HepG2 (cell line): ENCODE data around the gene DHX32. TPM values are rescaled to one million over a fixed set of nuclear protein-coding genes. Genes with fewer than 3 reads are reported as not detected.

ENCODE experiments used
- ATF1 ChIP-seq: IDR thresholded peaks from 2 replicates; pipeline ENCODE4 v1.6.1; 2016; ENCODE audit warnings: mild to moderate bottlenecking, control low read depth
- ATF3 ChIP-seq: sonication (generic); formaldehyde crosslinking; IDR thresholded peaks from 2 replicates; pipeline ENCODE4 v1.4.0; 2020; ENCODE audit warnings: missing genetic modification reagents
- BRD4 ChIP-seq: sonication (generic); formaldehyde crosslinking; IDR thresholded peaks from 2 replicates; pipeline ENCODE4 v1.4.0; 2020; ENCODE audit warnings: missing genetic modification reagents
- HNRNPL ChIP-seq: fragments of 200-400 bp; formaldehyde crosslinking; IDR thresholded peaks from 2 replicates; pipeline ENCODE4 v1.6.1; 2017; ENCODE audit warnings: mild to moderate bottlenecking, low read depth, low read length
- NFE2 ChIP-seq: sonication (generic); formaldehyde crosslinking; IDR thresholded peaks from 2 replicates; pipeline ENCODE4 v1.4.0; 2020; ENCODE audit warnings: missing genetic modification reagents
- PRMT3 ChIP-seq: sonication (generic); formaldehyde crosslinking; IDR thresholded peaks from 2 replicates; pipeline ENCODE4 v1.8.1; 2022; ENCODE audit warnings: low read depth, mild to moderate bottlenecking, moderate library complexity, missing genetic modification reagents, borderline replicate concordance
- RBM39 ChIP-seq: fragments of 200-400 bp; formaldehyde crosslinking; IDR thresholded peaks from one replicate; pipeline ENCODE4 v1.6.1; 2018; ENCODE audit warnings: antibody characterized with exemption, mild to moderate bottlenecking, low read depth, low read length; ENCODE audit not compliant: poor library complexity, severe bottlenecking
- TEAD3 ChIP-seq: optimal IDR thresholded peaks from 2 replicates; pipeline ENCODE3; 2016; ENCODE audit warnings: borderline replicate concordance
- U2AF2 ChIP-seq: fragments of 200-400 bp; formaldehyde crosslinking; IDR thresholded peaks from 2 replicates; pipeline ENCODE4 v1.6.1; 2017; ENCODE audit warnings: low read depth, mild to moderate bottlenecking, low read length
- ZMYM2 ChIP-seq: sonication (generic); formaldehyde crosslinking; IDR thresholded peaks from 2 replicates; pipeline ENCODE4 v1.8.0; 2022; ENCODE audit warnings: mild to moderate bottlenecking, missing genetic modification reagents
- ZNF547 ChIP-seq: sonication (generic); formaldehyde crosslinking; IDR thresholded peaks from 2 replicates; pipeline ENCODE4 v1.5.1; 2020; ENCODE audit warnings: mild to moderate bottlenecking, missing genetic modification reagents
- ZNF558 ChIP-seq: sonication (generic); formaldehyde crosslinking; IDR thresholded peaks from 2 replicates; pipeline ENCODE4 v1.9.0; 2022; ENCODE audit warnings: mild to moderate bottlenecking, missing genetic modification reagents, borderline replicate concordance
- ZNF629 ChIP-seq: sonication (generic); formaldehyde crosslinking; conservative IDR thresholded peaks from 2 replicates; pipeline ENCODE4 v1.5.0; 2020; ENCODE audit warnings: missing genetic modification reagents
- ZNF766 ChIP-seq: sonication (generic); formaldehyde crosslinking; IDR thresholded peaks from 2 replicates; pipeline ENCODE4 v1.5.0; 2020; ENCODE audit warnings: missing genetic modification reagents, borderline replicate concordance
- polyA plus RNA-seq, 8 experiments: library from polyadenylated mRNA; depleted of rRNA in 3 of 8; stranded (reverse) in 7 of 8; unstranded in 1 of 8; fragments of >200 nt; fragmentation: Illumina TruSeq in 4 of 8; extraction: Trizol in 4 of 8; gene quantifications; 2 replicates each; pipeline versions ENCODE4 v1.2.1 to v1.2.3, GENCODE V29; 2011 to 2016; ENCODE audit warnings: low read depth in 4 of 8, missing spikeins in 1 of 8, mixed read lengths in 1 of 8; ENCODE audit not compliant: insufficient read depth in 1 of 8
- total RNA-seq, 5 experiments: library from RNA; depleted of rRNA; stranded (reverse); fragments of >200 nt; fragmentation: Illumina TruSeq; extraction: Trizol; gene quantifications; 2 replicates each; pipeline ENCODE4 v1.2.3, GENCODE V29; 2016; ENCODE audit warnings: low read depth in 1 of 5
- TF ChIP-seq, protein P1 (sequence below): sonication (generic); formaldehyde crosslinking; IDR thresholded peaks from 2 replicates; pipeline ENCODE4 v1.5.0; 2020; ENCODE audit warnings: missing genetic modification reagents, mild to moderate bottlenecking, borderline replicate concordance
- TF ChIP-seq, protein P2 (sequence below): sonication (generic); formaldehyde crosslinking; IDR thresholded peaks from 2 replicates; pipeline ENCODE4 v1.5.1; 2020; ENCODE audit warnings: missing genetic modification reagents, mild to moderate bottlenecking, borderline replicate concordance
- TF ChIP-seq, protein P3 (sequence below): sonication (generic); formaldehyde crosslinking; IDR thresholded peaks from 2 replicates; pipeline ENCODE4 v1.4.0; 2020; ENCODE audit warnings: missing genetic modification reagents; ENCODE audit errors: not compliant biosample characterization
- TF ChIP-seq, protein P4 (sequence below): sonication (generic); formaldehyde crosslinking; IDR thresholded peaks from 2 replicates; pipeline ENCODE4 v1.4.0; 2020; ENCODE audit warnings: missing genetic modification reagents
- TF ChIP-seq, protein P5 (sequence below): sonication (generic); formaldehyde crosslinking; IDR thresholded peaks from 2 replicates; pipeline ENCODE4 v1.4.0; 2020; ENCODE audit warnings: missing genetic modification reagents

Gene DHX32
- total and polyA plus RNA-seq, 2 of the 13 experiments (the other 11 are each of a cell fraction or from before 2014, with no cell fraction given): 15.5 to 16.5 TPM

GRCh38 chr10:125822878-125823662, 58.0 kb downstream of the DHX32 start, which contains the start of the genes BCCIP and UROS (continued):
- TF ChIP-seq ATF3 (0 out of 2 replicates have a peak, but pooled peaks have one; percentile 9), ZNF558 (CRISPR knock-in tag) (no peak), HNRNPL (0 out of 2 replicates have a peak, but pooled peaks have one; percentile 71), ZNF766 (CRISPR knock-in tag) (no peak), TEAD3 (CRISPR knock-in tag) (peak; percentile 39), ZNF547 (CRISPR knock-in tag) (0 out of 2 replicates have a peak, but pooled peaks have one; percentile 37), BRD4 (peak; percentile 79), RBM39 (peak; percentile 82), ZMYM2 (CRISPR knock-in tag) (no peak), ZNF629 (CRISPR knock-in tag) (no peak), U2AF2 (no peak), ATF1 (CRISPR knock-in tag) (no peak), PRMT3 (CRISPR knock-in tag) (no peak), NFE2 (CRISPR knock-in tag) (no peak)
- TF ChIP-seq, protein P1, sequence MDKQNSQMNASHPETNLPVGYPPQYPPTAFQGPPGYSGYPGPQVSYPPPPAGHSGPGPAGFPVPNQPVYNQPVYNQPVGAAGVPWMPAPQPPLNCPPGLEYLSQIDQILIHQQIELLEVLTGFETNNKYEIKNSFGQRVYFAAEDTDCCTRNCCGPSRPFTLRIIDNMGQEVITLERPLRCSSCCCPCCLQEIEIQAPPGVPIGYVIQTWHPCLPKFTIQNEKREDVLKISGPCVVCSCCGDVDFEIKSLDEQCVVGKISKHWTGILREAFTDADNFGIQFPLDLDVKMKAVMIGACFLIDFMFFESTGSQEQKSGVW (CRISPR knock-in tag): no peak
- TF ChIP-seq, protein P2, sequence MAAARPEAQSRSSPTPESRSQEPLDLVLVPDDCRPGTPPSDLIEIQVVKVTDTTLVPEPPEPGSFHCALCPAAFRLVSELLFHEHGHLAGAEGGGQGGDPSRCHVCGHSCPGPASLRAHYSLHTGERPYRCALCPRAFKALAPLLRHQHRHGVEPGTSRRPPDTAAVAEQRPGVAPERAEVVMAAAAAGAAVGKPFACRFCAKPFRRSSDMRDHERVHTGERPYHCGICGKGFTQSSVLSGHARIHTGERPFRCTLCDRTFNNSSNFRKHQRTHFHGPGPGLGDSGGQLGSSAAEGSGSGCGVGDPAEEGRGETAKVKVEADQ (CRISPR knock-in tag): peak; percentile 82
- TF ChIP-seq, protein P3, sequence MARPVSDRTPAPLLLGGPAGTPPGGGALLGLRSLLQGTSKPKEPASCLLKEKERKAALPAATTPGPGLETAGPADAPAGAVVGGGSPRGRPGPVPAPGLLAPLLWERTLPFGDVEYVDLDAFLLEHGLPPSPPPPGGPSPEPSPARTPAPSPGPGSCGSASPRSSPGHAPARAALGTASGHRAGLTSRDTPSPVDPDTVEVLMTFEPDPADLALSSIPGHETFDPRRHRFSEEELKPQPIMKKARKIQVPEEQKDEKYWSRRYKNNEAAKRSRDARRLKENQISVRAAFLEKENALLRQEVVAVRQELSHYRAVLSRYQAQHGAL: no peak
- TF ChIP-seq, protein P4, sequence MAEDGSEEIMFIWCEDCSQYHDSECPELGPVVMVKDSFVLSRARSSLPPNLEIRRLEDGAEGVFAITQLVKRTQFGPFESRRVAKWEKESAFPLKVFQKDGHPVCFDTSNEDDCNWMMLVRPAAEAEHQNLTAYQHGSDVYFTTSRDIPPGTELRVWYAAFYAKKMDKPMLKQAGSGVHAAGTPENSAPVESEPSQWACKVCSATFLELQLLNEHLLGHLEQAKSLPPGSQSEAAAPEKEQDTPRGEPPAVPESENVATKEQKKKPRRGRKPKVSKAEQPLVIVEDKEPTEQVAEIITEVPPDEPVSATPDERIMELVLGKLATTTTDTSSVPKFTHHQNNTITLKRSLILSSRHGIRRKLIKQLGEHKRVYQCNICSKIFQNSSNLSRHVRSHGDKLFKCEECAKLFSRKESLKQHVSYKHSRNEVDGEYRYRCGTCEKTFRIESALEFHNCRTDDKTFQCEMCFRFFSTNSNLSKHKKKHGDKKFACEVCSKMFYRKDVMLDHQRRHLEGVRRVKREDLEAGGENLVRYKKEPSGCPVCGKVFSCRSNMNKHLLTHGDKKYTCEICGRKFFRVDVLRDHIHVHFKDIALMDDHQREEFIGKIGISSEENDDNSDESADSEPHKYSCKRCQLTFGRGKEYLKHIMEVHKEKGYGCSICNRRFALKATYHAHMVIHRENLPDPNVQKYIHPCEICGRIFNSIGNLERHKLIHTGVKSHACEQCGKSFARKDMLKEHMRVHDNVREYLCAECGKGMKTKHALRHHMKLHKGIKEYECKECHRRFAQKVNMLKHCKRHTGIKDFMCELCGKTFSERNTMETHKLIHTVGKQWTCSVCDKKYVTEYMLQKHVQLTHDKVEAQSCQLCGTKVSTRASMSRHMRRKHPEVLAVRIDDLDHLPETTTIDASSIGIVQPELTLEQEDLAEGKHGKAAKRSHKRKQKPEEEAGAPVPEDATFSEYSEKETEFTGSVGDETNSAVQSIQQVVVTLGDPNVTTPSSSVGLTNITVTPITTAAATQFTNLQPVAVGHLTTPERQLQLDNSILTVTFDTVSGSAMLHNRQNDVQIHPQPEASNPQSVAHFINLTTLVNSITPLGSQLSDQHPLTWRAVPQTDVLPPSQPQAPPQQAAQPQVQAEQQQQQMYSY (CRISPR knock-in tag): no peak
- TF ChIP-seq, protein P5, sequence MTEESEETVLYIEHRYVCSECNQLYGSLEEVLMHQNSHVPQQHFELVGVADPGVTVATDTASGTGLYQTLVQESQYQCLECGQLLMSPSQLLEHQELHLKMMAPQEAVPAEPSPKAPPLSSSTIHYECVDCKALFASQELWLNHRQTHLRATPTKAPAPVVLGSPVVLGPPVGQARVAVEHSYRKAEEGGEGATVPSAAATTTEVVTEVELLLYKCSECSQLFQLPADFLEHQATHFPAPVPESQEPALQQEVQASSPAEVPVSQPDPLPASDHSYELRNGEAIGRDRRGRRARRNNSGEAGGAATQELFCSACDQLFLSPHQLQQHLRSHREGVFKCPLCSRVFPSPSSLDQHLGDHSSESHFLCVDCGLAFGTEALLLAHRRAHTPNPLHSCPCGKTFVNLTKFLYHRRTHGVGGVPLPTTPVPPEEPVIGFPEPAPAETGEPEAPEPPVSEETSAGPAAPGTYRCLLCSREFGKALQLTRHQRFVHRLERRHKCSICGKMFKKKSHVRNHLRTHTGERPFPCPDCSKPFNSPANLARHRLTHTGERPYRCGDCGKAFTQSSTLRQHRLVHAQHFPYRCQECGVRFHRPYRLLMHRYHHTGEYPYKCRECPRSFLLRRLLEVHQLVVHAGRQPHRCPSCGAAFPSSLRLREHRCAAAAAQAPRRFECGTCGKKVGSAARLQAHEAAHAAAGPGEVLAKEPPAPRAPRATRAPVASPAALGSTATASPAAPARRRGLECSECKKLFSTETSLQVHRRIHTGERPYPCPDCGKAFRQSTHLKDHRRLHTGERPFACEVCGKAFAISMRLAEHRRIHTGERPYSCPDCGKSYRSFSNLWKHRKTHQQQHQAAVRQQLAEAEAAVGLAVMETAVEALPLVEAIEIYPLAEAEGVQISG: peak; percentile 60; the same call in 1 of the 2 replicates
